Panc1 (cell line): ENCODE results near the gene TM4SF5.
"Not testable (repeated sequence)": the region's sequence is repeated elsewhere in the genome, so short reads cannot be mapped to it uniquely, and the experiment has no call there.

Experiments
- CTCF ChIP-seq: fragments of 450-650 bp; IDR thresholded peaks from 2 replicates; pipeline ENCODE4 v1.5.1; 2017; ENCODE audit warnings: mild to moderate bottlenecking
- POLR2AphosphoS5 ChIP-seq: IDR thresholded peaks from 2 replicates; pipeline ENCODE4 v1.6.1; 2012; ENCODE audit warnings: mild to moderate bottlenecking, low read depth, low read length, moderate library complexity
- REST ChIP-seq, 2 experiments: IDR thresholded peaks; 2 replicates each; pipeline ENCODE4 v1.6.1; 2011 to 2012; ENCODE audit warnings: low read depth in 2 of 2, control low read depth in 1 of 2, low read length in 1 of 2, mild to moderate bottlenecking in 1 of 2, moderate library complexity in 1 of 2; ENCODE audit not compliant: insufficient read depth in 1 of 2
- SIN3A ChIP-seq: IDR thresholded peaks from 2 replicates; pipeline ENCODE4 v1.6.1; 2012; ENCODE audit warnings: low read depth, mild to moderate bottlenecking, low read length, moderate library complexity, borderline replicate concordance; ENCODE audit not compliant: insufficient read depth
- TCF7L2 ChIP-seq: IDR thresholded peaks from 2 replicates; pipeline ENCODE4 v1.6.1; 2011; ENCODE audit warnings: mild to moderate bottlenecking, low read depth, low read length, inconsistent platforms

- TF ChIP-seq CTCF; REST (IDR thresholded peaks at IDR 0.05; ENCODE audit: insufficient read depth in 1 of 2, low read depth in 2 of 2, low read length in 1 of 2); POLR2AphosphoS5; SIN3A; TCF7L2: not testable (repeated sequence)
Measured at GRCh38 chr17:4832829-4833177, 61.1 kb downstream of the TM4SF5 start.
